ENCODE measurements around the gene ANKRD23.

ANKRD23 gene

DNA sequence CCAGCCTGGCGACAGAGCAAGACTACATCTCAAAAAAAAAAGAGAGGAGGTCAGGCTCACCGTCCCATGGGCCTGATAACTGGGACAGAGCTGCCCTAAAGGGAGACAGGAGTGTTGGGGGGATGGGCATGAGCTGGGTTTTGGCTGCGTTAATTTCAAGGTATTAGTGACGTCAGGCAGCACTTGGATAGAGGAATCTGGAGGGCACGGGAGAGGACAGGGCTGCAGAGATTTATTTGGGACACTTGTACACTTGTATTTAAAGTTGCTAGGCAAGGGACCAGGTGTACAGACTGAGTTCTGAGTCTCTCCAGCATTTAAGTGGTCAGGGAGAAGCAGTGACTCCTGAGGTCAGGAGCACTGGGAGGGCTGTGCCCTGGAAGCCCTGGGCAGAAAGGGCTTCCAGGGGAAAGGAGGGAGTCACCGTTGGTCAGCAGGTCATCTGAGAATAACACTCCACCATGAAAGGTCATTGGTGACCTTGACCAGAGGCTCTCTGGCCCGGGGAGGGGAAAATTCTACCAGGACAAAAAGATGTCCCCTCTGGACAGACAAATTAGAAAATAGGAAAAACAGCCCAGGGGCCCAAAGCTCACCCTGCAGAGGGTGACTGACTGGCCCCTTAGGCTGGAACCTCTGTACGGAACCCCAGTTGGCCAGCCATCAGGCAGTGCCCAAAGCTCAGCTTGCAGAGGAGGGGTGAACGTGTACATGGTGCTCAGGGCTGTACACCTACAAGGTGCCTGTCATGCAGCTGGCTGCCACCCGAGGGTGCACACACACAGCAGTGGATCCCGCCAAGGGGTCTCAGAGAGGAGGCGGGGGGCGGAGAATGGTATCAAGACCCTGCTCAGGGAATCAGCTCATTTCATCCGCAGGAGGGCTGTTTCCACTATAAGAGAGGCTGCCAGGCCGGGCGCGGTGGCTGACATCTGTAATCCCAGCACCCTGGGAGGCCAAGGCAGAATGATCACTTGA lies 50.8 kb downstream of the ANKRD23 start:
- peak overlapping the region in 1 of 2 donors; percentile 6 for H3K27ac Mint-ChIP-seq
- no peak for DNase-seq

DNA sequence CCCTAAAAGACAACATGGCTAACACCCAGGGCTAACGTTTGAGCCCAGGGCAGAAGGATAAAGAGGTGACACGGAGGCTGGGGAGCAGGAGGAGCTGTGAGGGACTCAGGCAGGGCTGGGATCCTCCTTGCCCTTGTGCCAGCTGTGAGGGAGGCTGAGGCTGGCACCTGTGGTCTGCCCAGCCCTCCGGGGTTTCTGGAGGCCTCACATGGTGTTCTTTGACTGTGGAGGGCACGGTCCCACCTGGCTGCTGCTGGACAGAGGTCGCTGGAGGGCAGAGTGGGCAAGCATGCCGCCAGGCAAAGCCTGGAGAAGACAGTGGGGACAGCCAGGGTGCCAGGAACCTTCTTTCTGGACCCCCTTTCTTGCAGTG lies 54.6 kb downstream of the ANKRD23 start:
- no peaks in the 10 kb centered on the region for H3K27me3 Mint-ChIP-seq
- no peak for DNase-seq
- peaks cover 11% of the 10 kb centered on the region for H3K36me3 Mint-ChIP-seq (ENCODE audit: insufficient read depth)
- no peaks in the 10 kb centered on the region for H3K9me3 Mint-ChIP-seq
- H3K4me3 Mint-ChIP-seq: no peak overlapping the region
- H3K4me1 Mint-ChIP-seq (ENCODE audit: low read depth in 2 of 2): peaks cover 0 to 6% of the 10 kb centered on the region in 2 donors
- no peak for ATAC-seq (replicated peaks)
- peak overlapping the region; percentile 68 to 79 for H3K27ac Mint-ChIP-seq

More for the DNA sequence above, 50.8 kb downstream of the ANKRD23 start:
- Mint-ChIP-seq H3K4me3 (no peak overlapping the region), H3K9me3 (no peaks in the 10 kb centered on the region), H3K36me3 (ENCODE audit: insufficient read depth) (peaks cover 11% of the 10 kb centered on the region), H3K4me1 (ENCODE audit: low read depth in 2 of 2) (peaks cover 0 to 6% of the 10 kb centered on the region in 2 donors), H3K27me3 (no peaks in the 10 kb centered on the region)
- no peak for ATAC-seq (replicated peaks)

DNA sequence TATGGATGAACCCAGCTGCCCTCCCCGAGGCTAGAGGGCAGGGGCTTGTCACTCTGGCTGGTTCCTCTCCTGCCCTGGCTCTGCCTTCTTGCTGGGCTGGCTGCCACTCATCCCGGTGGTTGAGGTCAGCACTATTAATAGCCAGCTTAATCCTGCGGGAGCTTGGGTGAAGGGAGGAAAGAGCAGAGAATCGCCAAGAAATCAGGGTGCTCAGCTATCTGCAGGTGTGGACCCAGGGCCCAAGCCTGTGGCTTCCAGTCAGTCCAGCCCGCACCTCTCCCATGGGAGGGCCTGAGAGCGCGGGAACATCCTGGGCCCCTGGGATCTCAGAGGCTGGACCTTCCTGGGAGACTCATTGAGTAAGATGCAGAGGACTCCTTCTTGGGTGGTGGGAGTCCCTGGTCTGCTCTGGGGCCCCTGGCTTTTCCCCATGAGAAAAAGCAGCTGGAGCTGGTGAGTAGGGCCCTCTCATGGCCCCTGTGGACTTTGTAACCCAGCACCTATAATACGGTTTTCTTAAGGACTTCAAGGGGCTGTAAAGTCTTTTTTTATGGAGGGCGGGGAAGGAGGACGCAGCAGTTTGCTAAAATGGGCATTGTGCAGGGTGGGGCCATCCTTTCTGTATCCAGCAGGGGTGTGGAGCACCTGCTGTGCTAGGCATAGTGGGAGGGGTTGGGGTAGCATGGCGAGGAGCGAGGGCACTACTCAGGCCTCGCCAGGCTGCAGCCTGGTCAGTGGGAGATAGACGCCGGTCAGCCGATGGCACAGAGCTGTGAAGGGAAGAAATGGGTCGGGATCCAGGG lies 55.2 kb downstream of the ANKRD23 start:
- H3K27ac Mint-ChIP-seq: peak overlapping the region; percentile 68 to 79
- DNase-seq: no peak

More for the DNA sequence above, 55.2 kb downstream of the ANKRD23 start:
- Mint-ChIP-seq H3K36me3 (ENCODE audit: insufficient read depth) (peaks cover 11% of the 10 kb centered on the region), H3K27me3 (no peaks in the 10 kb centered on the region), H3K4me3 (no peak overlapping the region), H3K9me3 (no peaks in the 10 kb centered on the region), H3K4me1 (ENCODE audit: low read depth in 2 of 2) (peaks cover 0 to 6% of the 10 kb centered on the region in 2 donors)
- no peak for ATAC-seq (replicated peaks)
